NCI-H748 treated with DMSO at 0.1 percent for 48 hours (cell line): ENCODE data around the gene TREML2.

Experiments used
- DNase-seq: peaks from one replicate; lab custom pipeline; 2025; lab: John Stamatoyannopoulos, UW

Gene TREML2

GRCh38 chr6:41176189-41176588 lies 24.8 kb downstream of the TREML2 start:
- no peak for DNase-seq

GRCh38 chr6:41175084-41175483 lies 25.9 kb downstream of the TREML2 start:
- no peak for DNase-seq

- DNase-seq: no peak
Measured at GRCh38 chr6:41174610-41175009, 26.3 kb downstream of the TREML2 start.

GRCh38 chr6:41171908-41172307 lies 29.0 kb downstream of the TREML2 start:
- DNase-seq: no peak

- DNase-seq: no peak
Measured at GRCh38 chr6:41170547-41171160, 30.3 kb downstream of the TREML2 start.

- DNase-seq: no peak
Measured at GRCh38 chr6:41167173-41167963, 33.6 kb downstream of the TREML2 start.

GRCh38 chr6:41164551-41165120 lies 36.3 kb downstream of the TREML2 start:
- no peak for DNase-seq

- DNase-seq: no peak
Measured at GRCh38 chr6:41163419-41163717, 37.6 kb downstream of the TREML2 start.

GRCh38 chr6:41162687-41163418 lies 38.1 kb downstream of the TREML2 start, which contains the start of gene TREM2:
TSS of gene TREM2 (minus strand) at chr6:41163116. CDS start at chr6:41163082, 34 bp downstream.
- no peak for DNase-seq

GRCh38 chr6:41161851-41162552 lies 38.9 kb downstream of the TREML2 start:
- DNase-seq: no peak

- DNase-seq: no peak
Measured at GRCh38 chr6:41161380-41161779, 39.6 kb downstream of the TREML2 start.

- DNase-seq: no peak
Measured at GRCh38 chr6:41160933-41161332, 40.0 kb downstream of the TREML2 start.

GRCh38 chr6:41159415-41160082 lies 41.4 kb downstream of the TREML2 start:
- peak; percentile 7 for DNase-seq

- DNase-seq: no peak
Measured at GRCh38 chr6:41157323-41157722, 43.6 kb downstream of the TREML2 start.

GRCh38 chr6:41156771-41157170 lies 44.2 kb downstream of the TREML2 start:
- no peak for DNase-seq

GRCh38 chr6:41156001-41156400 lies 44.9 kb downstream of the TREML2 start:
- DNase-seq: no peak

GRCh38 chr6:41155132-41155805 lies 45.7 kb downstream of the TREML2 start:
- no peak for DNase-seq

GRCh38 chr6:41153992-41154625 lies 46.8 kb downstream of the TREML2 start, which contains the start of gene TREML1:
TSS of gene TREML1 (minus strand) at chr6:41154347. CDS start at chr6:41154288, 59 bp downstream.
- no peak for DNase-seq

- no peak for DNase-seq
Measured at GRCh38 chr6:41153451-41153850, 47.5 kb downstream of the TREML2 start.

GRCh38 chr6:41150671-41151070 lies 50.3 kb downstream of the TREML2 start:
- DNase-seq: no peak
